Hepatocyte (in vitro differentiated cells): ENCODE measurements around the gene CD9.

Experiments
- EZH2 ChIP-seq: fragments of 200-600 bp; sonication (generic); IDR thresholded peaks from 2 replicates; pipeline ENCODE4 v1.6.1; 2016; ENCODE audit warnings: antibody characterized with exemption, mild to moderate bottlenecking, borderline replicate concordance
- TF ChIP-seq, protein P1 (sequence below): fragments of 200-600 bp; sonication (generic); IDR thresholded peaks from 2 replicates; pipeline ENCODE4 v1.5.1; 2016; ENCODE audit warnings: antibody characterized with exemption, mild to moderate bottlenecking; ENCODE audit not compliant: poor library complexity

DNA sequence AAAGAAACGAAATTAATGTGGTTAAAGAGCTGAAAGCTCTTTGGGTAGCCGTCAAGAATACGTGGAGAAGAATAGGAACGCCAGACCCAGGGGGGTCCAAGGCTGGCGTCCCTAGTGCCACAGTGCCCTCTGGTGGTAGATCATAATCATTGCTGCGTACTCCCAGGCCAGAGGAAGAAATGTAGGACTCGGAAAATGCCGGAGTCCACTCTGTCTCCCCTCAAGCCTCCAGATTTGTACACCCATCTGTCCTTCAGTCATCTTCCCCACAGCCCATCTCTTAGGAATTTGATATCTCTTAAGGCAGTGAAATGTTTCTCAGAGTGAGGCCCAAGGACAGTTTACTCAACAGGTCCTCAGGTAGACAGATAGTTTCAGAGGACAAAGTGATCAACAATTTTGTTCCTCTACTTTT lies 84.9 kb downstream of the CD9 start:
- TF ChIP-seq, protein P1, sequence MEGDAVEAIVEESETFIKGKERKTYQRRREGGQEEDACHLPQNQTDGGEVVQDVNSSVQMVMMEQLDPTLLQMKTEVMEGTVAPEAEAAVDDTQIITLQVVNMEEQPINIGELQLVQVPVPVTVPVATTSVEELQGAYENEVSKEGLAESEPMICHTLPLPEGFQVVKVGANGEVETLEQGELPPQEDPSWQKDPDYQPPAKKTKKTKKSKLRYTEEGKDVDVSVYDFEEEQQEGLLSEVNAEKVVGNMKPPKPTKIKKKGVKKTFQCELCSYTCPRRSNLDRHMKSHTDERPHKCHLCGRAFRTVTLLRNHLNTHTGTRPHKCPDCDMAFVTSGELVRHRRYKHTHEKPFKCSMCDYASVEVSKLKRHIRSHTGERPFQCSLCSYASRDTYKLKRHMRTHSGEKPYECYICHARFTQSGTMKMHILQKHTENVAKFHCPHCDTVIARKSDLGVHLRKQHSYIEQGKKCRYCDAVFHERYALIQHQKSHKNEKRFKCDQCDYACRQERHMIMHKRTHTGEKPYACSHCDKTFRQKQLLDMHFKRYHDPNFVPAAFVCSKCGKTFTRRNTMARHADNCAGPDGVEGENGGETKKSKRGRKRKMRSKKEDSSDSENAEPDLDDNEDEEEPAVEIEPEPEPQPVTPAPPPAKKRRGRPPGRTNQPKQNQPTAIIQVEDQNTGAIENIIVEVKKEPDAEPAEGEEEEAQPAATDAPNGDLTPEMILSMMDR, result peak; percentile 91
- no peak for TF ChIP-seq EZH2
